ENCODE results near the gene MTA3.

MTA3 gene

GRCh38 chr2:42742740-42743658 lies 174.6 kb downstream of the MTA3 start:
- no peak for FAIRE-seq

- no peak for FAIRE-seq
These were observed 175.2 kb downstream of the MTA3 start for GRCh38 chr2:42743659-42743990.

GRCh38 chr2:42744545-42745082 lies 176.2 kb downstream of the MTA3 start:
- no peak for FAIRE-seq

DNA sequence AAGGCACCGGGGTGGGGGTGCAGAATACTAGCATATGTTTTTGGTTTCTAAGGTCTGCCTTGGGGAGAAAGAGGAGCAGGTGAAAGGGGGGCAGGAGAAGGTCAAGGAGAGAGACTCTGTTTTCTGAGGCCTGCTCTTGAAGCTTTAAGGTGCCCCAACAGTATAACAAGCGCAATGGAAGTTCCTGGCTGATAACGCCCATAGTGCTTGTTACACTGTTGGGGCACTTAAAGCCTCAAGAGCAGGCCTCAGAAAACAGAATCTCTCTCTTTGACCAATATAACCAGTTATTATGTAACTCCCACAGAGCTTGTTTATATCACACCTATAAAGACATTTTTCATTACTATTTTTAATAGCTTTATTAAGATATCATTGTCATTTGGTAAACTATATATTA lies 179.0 kb downstream of the MTA3 start:
- FAIRE-seq: no peak

DNA sequence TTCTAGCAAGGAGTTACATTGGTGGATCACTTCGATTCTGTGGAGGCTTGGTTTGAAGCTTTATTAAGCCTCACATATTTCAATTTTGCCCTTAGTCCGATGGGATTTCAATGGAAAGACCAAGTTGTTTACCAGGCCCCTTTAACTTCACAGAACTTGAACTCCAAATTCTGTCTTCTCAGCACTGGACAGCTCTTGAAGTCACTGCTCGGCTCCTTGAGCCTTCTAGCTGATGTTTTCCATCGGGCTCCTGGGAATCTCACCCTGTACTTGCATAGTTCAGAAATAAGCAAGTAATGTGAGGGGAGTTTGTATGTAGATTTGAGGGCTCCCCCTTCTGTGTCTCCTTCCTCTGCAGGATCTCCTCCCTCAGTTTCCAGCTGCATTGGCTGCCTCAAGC lies 180.4 kb downstream of the MTA3 start:
- FAIRE-seq: no peak

GRCh38 chr2:42752314-42752713 lies 183.9 kb downstream of the MTA3 start:
- no peak for FAIRE-seq

GRCh38 chr2:42752816-42753813 lies 184.7 kb downstream of the MTA3 start:
- FAIRE-seq: no peak

- FAIRE-seq: no peak
These were observed 185.8 kb downstream of the MTA3 start for GRCh38 chr2:42754021-42754775.

- FAIRE-seq: no peak
These were observed 186.3 kb downstream of the MTA3 start for GRCh38 chr2:42754776-42755140.

DNA sequence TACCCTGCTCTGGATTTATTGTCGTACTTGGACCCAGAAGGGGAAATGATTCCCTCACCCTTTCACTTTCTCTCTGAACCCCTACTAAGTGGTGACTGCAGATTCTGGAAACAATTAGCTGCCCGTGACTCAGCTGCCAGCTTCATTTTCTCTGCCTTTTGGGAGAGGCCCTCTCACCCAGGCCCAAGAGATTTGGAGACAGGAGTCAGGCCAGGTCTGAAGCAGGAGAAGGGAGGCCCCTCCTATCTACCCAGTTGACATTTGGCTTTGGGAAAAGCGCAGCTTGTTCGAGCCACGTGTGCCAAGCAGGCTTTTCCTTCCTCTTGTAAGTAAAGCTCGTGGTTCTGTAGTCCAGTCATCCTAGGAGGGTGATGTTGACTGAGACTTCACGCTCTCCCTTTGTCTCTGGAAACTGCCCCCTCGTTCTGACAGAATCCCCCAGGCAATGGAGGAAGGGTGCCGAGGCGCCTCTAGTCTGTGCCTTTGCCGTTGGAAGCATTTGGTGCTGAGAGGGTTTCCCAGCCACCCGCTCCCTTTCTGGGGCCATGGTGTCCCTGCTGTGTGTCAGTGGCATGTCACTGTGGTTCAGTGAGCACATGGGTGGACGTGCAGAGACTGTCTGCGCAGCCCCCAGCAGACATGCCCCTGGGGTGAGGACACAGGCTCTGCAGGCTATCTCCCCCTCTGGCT lies 186.9 kb downstream of the MTA3 start:
- FAIRE-seq: no peak

DNA sequence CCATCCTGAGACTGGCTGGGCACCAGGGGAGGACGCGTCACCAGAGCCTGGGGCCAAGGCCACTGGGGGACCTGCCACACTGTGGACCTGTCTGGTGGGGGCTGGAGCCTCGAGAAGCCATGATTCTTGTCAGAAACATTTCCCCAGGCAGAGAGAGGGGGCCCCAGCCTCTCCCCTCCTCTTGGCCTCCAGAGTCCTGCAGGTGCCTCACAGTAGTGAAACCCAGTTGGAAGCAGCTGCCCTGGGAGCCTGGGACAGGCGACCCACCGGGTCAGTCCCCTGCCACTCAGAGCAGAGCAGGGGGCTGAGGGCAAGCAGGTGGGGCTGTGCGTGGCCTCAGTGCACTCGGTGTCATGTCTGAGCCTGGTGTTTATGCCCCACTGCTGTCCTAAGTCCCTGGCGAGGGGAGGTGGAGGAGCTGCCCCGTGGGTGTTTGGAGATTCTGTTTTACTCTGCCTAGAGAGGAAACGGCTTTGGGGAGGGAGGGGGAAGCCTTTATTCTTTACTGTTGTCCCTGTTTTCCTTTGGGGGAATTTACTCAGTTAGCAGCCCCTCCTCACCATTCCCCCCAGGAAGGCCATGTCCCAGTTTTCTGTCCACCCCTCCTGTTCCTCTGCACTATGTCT lies 187.8 kb downstream of the MTA3 start:
- no peak for FAIRE-seq

DNA sequence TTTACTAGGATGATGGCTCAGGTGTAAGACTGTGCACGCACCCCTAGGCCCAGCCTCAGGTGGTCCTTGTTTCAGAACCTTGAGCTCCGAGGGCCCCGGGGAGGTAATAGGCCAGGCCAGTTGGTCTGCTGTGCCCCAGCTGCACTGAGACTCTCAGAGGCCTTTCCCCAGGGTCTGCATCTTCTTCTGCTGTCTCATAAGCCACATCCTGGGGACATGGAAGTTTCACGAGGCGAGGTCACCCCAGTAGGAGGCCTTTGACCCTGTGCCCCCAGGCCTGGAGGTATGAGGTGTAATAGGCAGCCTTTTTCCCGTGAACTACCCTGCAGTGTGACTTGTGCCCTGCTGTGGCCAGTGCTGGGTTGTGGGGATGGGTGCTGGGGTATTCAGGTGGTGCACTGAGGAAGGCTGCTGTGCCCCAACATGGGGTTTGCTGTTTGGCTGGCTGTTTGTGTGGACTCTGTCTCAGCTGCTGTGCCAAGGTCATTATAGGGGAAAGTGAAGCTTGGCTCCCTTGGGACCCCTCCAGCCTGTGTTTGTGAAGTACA lies 188.6 kb downstream of the MTA3 start:
- no peak for FAIRE-seq

DNA sequence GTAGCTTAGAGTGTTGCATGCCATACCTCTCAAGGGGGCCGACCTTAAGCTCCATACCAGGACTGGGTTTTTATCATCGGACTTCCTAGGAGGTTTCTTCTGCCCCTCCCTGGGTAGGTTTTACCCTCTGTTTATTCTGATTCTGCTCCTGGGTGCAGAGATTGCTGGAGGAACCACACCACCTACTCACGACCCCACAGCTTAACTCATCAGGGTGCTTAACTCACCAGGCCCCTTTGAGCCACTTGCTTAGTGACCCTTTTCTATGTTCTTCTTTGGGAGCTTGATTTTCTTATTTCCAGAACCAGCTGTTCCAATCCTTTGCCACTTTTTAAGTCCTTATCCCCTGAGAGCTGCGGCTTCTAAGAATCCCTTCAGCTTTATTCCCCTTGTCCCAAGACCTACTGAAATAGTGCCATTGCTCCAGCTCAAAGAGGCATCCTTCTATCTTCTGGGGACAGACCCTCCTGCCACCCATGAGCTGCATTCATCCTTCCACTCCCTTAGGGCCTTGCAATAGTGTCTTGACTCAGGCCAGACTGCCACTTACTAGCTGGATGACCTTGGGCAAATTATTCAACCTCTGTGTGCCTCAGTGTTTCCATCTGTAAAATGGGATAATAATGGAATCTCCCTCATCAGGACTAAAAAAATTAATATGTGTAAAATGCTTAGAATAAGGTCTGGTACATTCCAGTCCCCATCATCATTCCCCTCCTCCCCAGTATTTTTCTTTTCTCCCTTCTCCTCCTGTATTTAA lies 189.7 kb downstream of the MTA3 start:
- no peak for FAIRE-seq

- FAIRE-seq: no peak
These were observed 190.3 kb downstream of the MTA3 start for GRCh38 chr2:42758751-42759150.

DNA sequence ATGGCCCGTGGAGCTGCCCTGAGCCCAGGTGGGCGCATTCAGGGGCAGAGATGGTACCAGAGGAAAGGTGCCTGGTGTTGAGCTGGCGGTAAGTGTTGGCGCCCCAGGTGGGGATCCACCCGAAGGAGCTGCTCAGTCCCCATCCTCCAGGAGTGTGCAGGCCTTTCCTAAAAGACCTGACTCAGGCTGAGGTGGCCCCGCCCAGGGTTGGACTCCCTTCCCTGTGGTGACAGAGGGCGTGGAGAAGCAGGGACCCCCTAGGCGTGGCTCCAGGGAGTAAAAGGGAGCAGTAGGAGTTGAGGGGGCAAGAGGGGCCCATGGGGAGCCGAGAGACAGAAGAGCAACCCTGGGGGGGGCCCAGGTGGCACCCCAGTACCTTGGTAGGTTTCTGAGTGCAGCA lies 193.1 kb downstream of the MTA3 start:
- no peak for FAIRE-seq

DNA sequence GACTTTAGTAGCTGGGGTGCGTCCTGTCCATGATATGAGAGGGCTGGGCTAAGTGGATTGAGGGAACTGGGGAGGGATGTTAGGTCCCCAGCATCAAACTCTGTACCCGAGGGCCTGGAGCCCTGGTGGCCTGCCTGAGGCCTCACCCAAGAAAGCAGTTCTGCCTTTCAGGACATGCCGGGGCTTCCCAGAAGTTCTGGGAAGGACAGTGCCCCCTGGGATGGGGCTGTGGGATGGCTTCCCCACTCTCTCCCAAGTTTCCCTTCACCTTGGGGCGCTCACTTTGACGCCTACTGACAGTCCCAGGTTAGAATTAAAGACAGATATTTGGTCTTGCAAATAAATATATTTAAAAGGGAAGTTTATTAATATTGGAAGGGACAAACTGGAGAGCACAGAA lies 193.7 kb downstream of the MTA3 start:
- FAIRE-seq: no peak

DNA sequence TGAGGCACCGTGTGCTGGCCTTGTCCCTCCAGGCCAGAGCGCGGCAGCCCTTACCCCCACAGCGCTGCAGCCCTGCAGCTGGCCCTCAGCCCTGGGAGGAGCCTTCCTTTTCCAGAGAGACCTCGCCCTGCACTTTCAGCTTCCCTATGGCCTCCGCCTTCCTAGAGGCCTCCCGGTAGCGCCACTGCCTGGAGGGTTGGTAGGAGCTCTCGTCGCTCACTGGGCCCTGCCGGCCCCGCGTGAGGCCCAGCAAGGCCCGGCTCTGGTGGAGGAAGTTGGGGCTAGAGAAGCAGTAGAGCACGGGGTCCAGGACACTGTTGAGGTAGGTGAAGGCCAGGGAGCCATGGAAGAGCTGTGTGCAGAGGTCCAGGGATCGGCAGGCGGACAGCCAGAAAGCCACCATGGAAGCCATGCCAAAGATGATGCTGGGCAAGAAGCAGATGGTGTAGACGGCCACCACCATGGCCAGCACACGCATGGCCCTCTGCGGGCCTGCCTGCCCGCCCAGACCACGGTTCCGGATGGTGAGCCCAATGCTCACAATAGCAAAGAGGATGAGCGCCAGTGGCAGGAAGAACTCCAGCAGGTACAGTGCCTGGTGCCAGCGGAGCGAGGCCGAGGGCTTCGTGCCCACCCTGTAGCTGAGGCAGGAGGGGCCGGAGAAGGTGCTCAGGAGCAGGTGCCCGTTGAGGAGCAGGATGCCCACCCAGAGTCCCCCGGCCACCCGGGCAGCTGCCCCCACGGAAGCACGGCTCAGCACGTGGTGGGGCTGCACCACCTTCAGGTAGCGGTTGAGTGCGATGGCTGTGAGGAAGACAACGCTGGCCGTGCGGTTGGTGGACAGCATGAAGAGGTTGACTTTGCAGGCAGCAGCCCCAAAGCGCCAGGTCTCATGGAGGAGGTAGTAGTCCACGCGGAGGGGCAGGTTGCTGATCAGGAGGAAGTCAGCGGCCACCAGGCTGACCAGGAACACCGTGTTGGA lies 194.7 kb downstream of the MTA3 start:
- FAIRE-seq: no peak

DNA sequence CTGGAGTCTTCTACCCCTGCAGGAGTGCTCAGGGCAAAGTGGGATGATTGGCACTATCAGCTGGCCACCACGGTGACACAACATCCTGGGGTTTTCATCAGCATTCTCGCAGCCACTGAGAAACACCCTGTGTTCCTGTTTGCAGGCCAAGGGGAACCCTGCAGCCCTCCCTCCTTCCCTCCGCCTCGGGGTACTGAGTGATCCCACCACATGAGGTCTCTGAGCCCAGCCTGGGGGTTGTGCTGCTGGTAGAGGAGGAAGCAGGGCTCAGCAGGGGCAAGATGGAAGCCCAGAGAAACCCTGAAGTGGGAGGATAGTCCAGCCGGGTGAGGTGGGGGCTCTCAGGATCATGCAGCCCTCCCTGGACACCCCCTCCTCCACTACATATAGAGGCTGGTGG lies 195.7 kb downstream of the MTA3 start, which contains the start of gene OXER1:
OXER1 (minus strand) TSS at position 40 of the 400 bp plus-strand sequence. CDS start 73 bp downstream, outside the sequence.
- no peak for FAIRE-seq

DNA sequence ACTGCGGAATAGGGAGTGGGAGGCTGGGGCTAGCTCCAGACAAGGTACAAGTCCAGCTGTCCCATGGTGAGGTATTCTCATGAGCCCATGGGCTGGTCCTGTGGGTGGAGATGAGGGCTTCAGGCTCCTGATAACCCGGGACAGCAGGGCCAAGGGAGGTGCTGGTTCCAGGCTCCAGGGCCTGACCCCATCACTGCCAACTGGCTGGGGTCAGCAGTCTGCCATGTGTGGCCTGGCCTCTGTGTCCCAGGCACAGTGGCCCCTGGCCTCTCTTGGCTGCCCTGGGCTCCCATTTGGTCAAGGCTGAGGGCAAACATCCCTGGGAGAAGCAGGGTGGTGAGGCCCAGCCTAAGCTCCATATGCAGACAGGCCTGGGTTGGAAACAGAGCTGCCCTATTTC lies 196.5 kb downstream of the MTA3 start:
- no peak for FAIRE-seq
